Adrenal gland (tissue), 12 donors: Measurements from ENCODE around the gene TGFB1I1. TPM values are rescaled to one million over a fixed set of nuclear protein-coding genes. Genes with fewer than 3 reads are reported as not detected.

Experiments
- DNase-seq, 7 donors: peaks; one replicate each; pipeline ENCODE4 v3.0.0-alpha.2; 2019 to 2020
- H3K27ac ChIP-seq, 5 donors: fragments of 200-600 bp; sonication (generic) in 4 of 5; 1 replicate in 3 of 5; 2 replicates in 2 of 5; pipeline versions ENCODE4 v1.5.1 to v1.8.0; 2016 to 2020; ENCODE audit warnings: mild to moderate bottlenecking in 1 of 5
- H3K27me3 ChIP-seq: fragments of 200-600 bp; 2 replicates; pipeline ENCODE4 v1.8.0; 2021
- H3K36me3 ChIP-seq, 2 donors: fragments of 200-600 bp; replicated peaks in 1 of 2; 1 replicate in 1 of 2; 2 replicates in 1 of 2; pipeline versions ENCODE4 v1.5.1 to v1.8.0; 2018 to 2022
- H3K4me1 ChIP-seq, 2 donors: fragments of 200-600 bp; replicated peaks in 1 of 2; 1 replicate in 1 of 2; 2 replicates in 1 of 2; pipeline versions ENCODE4 v1.5.1 to v1.8.0; 2018 to 2021
- H3K4me3 ChIP-seq, 4 donors: fragments of 200-600 bp; sonication (generic) in 3 of 4; one replicate each; pipeline ENCODE4 v1.5.1; 2016 to 2018
- H3K9me3 ChIP-seq, 3 donors: fragments of 200-600 bp; sonication (generic) in 1 of 3; replicated peaks in 1 of 3; 1 replicate in 2 of 3; 2 replicates in 1 of 3; pipeline versions ENCODE4 v1.5.1 to v1.8.0; 2016 to 2021
- CTCF ChIP-seq, 6 experiments: fragments of 450-650 bp in 4 of 6; fragments of 200-600 bp in 2 of 6; sonication (generic) in 1 of 6; IDR thresholded peaks; 1 replicate in 5 of 6; 2 replicates in 1 of 6; pipeline versions ENCODE4 v1.5.1 to v1.8.0; 2016 to 2021; ENCODE audit warnings: antibody characterized with exemption in 6 of 6, mild to moderate bottlenecking in 2 of 6, moderate library complexity in 1 of 6
- POLR2A ChIP-seq, 2 donors: fragments of 450-650 bp; IDR thresholded peaks; one replicate each; pipeline ENCODE4 v1.6.1; 2017; ENCODE audit warnings: antibody characterized with exemption in 2 of 2, mild to moderate bottlenecking in 2 of 2, moderate library complexity in 1 of 2
- WGBS, 4 donors: extraction: QIAGEN DNeasy Blood & Tissue Kit in 2 of 4; methylation state at CpG; one replicate each; pipeline versions ENCODE4 v1.1.5 to v1.1.7; 2013 to 2017; 5-methylcytosine and 5-hydroxymethylcytosine counted together
- intact Hi-C, 2 donors: fragments of 100-400 bp; cut with DNase I; formaldehyde crosslinking; loops; one replicate each; pipeline versions ENCODE4 v1.14.1 to v1.15.0; 2022 to 2023
- polyA plus RNA-seq, 3 donors: library from polyadenylated mRNA; stranded (reverse); fragments of 200-250 nt in 2 of 3; fragments of 350-450 nt in 1 of 3; fragmentation: Illumina TruSeq in 1 of 3; extraction: RNeasy Lipid Tissue Mini Kit (QIAGEN cat#74804) in 1 of 3; gene quantifications; one replicate each; pipeline ENCODE4 v1.2.3, GENCODE V29; 2013 to 2014
- total RNA-seq, 9 donors: library from RNA; depleted of rRNA in 4 of 9; stranded (reverse); fragments of >200 nt in 4 of 9; fragments of 120-200 nt in 1 of 9; fragmentation: NEBNext Ultra II Directional in 1 of 9; extraction: Animal tissue kit (Norgen Biotek cat#: 25700) in 1 of 9; gene quantifications; one replicate each; pipeline versions ENCODE4 v1.1.0 to v1.2.4, GENCODE V29; 2013 to 2023
- donor health status: healthy with polysubstance abuse.
- donor health status: Bipolar disorder and iron deficiency.
- donor health status: DM: yes; HTN: yes; CAD: no.
- donor health status: DM: no; HTN: no; CAD: no.
- donor health status: DM: no; HTN: no; CAD: no.
- donor health status: DM: yes; HTN: yes; CAD: no.

The TGFB1I1 gene
- total and polyA plus RNA-seq, 12 donors, result 4.5 to 62.7 (median 31.3) TPM

GRCh38 chr16:31476303-31477219, 4.6 kb downstream of the TGFB1I1 start:
- peak; percentile 78 to 90 (median 86) for DNase-seq
- H3K9me3 ChIP-seq, result no peaks in the 10 kb centered on the region
- H3K27ac ChIP-seq, result peak overlapping the region in 4 of 5 donors; percentile 44 to 91 (median 64)
- intact Hi-C loops, result loop anchor here in 1 of 2 donors (10.0 kb wide), 1 partner anchor 228 kb away; no protein-coding TSS in a partner anchor
- TF ChIP-seq POLR2A (IDR thresholded peaks at IDR 0.05) (peak in 1 of 2 donors; percentile 29), CTCF (IDR thresholded peaks at IDR 0.05) (no peak)
- no peaks in the 10 kb centered on the region for H3K27me3 ChIP-seq
- H3K4me1 ChIP-seq, result peaks cover 0 to 17% of the 10 kb centered on the region in 2 donors
- peaks cover 0 to 17% of the 10 kb centered on the region in 2 donors for H3K36me3 ChIP-seq
- 19 to 59% (median 33%) methylated on average over 39 to 68 of the region's 68 CpGs for WGBS, 4 donors
- H3K4me3 ChIP-seq, result peak overlapping the region in 2 of 4 donors; percentile 4 to 53

DNA sequence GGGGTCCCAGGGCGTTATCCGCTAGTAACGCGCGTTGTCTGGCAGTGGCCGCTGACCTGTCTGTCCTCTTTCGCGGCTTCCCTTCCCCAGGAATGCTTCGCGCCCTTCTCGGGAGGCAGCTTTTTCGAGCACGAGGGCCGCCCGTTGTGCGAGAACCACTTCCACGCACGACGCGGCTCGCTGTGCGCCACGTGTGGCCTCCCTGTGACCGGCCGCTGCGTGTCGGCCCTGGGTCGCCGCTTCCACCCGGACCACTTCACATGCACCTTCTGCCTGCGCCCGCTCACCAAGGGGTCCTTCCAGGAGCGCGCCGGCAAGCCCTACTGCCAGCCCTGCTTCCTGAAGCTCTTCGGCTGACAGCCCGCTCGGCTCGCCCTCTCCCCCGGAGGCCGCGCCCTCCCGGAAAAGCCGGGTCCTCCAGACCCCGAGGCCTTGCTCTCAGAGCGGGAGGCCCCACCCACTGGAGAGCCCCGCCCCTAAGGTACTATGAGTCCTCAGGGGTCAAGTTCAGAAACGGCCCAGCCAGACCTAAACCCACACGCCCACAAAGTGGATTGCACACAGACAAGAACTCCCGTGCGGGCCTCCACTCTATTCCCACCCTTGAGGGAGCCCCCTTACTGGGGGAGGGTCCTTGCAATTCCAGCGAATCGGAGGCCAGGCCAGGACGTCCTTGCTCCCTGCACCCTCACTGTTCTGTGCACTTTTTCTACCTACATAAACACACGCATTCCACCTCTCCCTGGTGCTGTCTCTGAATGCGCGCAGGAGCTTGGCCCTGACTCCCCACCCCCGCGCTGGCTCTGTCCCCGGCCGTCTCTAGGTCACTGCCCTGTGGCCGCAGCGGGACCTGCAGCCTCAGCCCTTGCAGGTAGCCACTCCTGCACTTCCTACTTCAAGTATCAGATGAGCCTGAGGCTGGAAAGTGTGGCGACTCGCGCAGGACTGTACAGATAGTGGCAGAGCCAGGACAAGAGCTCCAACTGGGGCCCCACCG, 5.6 kb downstream of the TGFB1I1 start:
- 34 to 61% (median 43%) methylated on average over 30 to 67 of the region's 67 CpGs for WGBS, 4 donors
- intact Hi-C loops, result loop anchor here in 1 of 2 donors (10.0 kb wide), 1 partner anchor 227 kb away; no protein-coding TSS in a partner anchor
- Histone ChIP-seq H3K27me3 (no peaks in the 10 kb centered on the region), H3K36me3 (peaks cover 0 to 17% of the 10 kb centered on the region in 2 donors), H3K27ac (peak overlapping the region; percentile 44 to 91 (median 69)), H3K9me3 (no peaks in the 10 kb centered on the region), H3K4me1 (peaks cover 0 to 17% of the 10 kb centered on the region in 2 donors), H3K4me3 (peak overlapping the region in 2 of 4 donors; percentile 4 to 53)
- TF ChIP-seq CTCF (IDR thresholded peaks at IDR 0.05) (peak; percentile 11 to 61 (median 38)), POLR2A (IDR thresholded peaks at IDR 0.05) (peak; percentile 13 to 19)
- DNase-seq, result peak; percentile 59 to 85 (median 82)

DNA sequence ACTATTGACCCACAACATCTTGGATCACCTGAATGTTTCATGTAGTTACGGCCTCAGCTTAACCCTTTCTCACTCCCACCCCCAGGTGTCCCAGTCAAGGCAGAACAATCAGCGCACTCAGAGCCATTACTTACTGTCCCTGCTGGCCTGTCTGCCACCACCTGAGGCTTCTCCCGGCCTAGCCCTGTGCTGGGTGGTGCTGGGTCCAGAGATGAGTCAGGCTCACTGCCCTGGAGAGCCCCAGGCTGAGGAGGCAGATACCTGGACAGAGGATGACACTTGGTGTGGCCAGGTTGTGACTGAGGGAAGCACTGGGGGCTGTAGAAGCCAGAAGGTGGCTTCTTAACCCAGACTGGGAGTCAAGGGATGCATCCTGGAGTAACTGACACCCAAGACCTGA, 7.0 kb downstream of the TGFB1I1 start:
- Histone ChIP-seq H3K36me3 (peaks cover 0 to 17% of the 10 kb centered on the region in 2 donors), H3K27ac (no peak overlapping the region), H3K9me3 (no peaks in the 10 kb centered on the region), H3K27me3 (no peaks in the 10 kb centered on the region), H3K4me1 (peaks cover 0 to 11% of the 10 kb centered on the region in 2 donors), H3K4me3 (no peak overlapping the region)
- 83 to 90% (median 88%) methylated on average over 3 of the region's 3 CpGs for WGBS, 4 donors
- DNase-seq, result no peak
- no peak for TF ChIP-seq POLR2A (IDR thresholded peaks at IDR 0.05)
- TF ChIP-seq CTCF (IDR thresholded peaks at IDR 0.05), result no peak
- intact Hi-C loops, result loop anchor here in 1 of 2 donors (10.0 kb wide), 1 partner anchor 226 kb away; no protein-coding TSS in a partner anchor
